ENCODE results near the gene KLHL12.

DNA sequence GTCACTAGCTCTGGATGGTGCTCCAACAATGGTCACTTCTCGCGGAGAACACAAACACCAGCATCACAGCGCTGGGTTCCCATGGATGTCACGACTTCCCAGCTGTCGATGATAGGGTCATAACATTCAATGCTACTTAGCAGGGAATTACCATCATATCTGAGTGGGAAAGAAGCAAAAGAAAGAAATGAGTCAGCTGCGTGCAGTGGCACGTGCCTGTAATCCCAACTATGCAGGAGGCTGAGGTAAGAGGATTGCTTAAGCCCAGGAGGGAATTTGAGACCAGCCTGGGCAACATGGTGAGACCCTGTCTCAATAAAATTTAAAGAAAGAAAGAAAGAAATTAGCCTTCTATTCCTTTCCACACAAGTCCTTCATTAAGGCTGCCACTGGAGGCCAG is 34.5 kb downstream of the KLHL12 start:
- no peak for TF ChIP-seq HMGXB4 (CRISPR knock-in tag; IDR thresholded peaks at IDR 0.05; ENCODE audit: borderline replicate concordance)
- no peak for TF ChIP-seq MYC (IDR thresholded peaks at IDR 0.05; ENCODE audit: borderline replicate concordance, low read length)
- TF ChIP-seq, protein P1, sequence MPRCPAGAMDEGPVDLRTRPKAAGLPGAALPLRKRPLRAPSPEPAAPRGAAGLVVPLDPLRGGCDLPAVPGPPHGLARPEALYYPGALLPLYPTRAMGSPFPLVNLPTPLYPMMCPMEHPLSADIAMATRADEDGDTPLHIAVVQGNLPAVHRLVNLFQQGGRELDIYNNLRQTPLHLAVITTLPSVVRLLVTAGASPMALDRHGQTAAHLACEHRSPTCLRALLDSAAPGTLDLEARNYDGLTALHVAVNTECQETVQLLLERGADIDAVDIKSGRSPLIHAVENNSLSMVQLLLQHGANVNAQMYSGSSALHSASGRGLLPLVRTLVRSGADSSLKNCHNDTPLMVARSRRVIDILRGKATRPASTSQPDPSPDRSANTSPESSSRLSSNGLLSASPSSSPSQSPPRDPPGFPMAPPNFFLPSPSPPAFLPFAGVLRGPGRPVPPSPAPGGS (IDR thresholded peaks at IDR 0.05) = no peak
- TF ChIP-seq CEBPB (IDR thresholded peaks at IDR 0.05) = no peak
- no peak for TF ChIP-seq POLR2A (IDR thresholded peaks at IDR 0.05; ENCODE audit: low read length)
- TF ChIP-seq HOXA7 (CRISPR knock-in tag; IDR thresholded peaks at IDR 0.05) = no peak
- TF ChIP-seq, protein P2, sequence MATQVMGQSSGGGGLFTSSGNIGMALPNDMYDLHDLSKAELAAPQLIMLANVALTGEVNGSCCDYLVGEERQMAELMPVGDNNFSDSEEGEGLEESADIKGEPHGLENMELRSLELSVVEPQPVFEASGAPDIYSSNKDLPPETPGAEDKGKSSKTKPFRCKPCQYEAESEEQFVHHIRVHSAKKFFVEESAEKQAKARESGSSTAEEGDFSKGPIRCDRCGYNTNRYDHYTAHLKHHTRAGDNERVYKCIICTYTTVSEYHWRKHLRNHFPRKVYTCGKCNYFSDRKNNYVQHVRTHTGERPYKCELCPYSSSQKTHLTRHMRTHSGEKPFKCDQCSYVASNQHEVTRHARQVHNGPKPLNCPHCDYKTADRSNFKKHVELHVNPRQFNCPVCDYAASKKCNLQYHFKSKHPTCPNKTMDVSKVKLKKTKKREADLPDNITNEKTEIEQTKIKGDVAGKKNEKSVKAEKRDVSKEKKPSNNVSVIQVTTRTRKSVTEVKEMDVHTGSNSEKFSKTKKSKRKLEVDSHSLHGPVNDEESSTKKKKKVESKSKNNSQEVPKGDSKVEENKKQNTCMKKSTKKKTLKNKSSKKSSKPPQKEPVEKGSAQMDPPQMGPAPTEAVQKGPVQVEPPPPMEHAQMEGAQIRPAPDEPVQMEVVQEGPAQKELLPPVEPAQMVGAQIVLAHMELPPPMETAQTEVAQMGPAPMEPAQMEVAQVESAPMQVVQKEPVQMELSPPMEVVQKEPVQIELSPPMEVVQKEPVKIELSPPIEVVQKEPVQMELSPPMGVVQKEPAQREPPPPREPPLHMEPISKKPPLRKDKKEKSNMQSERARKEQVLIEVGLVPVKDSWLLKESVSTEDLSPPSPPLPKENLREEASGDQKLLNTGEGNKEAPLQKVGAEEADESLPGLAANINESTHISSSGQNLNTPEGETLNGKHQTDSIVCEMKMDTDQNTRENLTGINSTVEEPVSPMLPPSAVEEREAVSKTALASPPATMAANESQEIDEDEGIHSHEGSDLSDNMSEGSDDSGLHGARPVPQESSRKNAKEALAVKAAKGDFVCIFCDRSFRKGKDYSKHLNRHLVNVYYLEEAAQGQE (IDR thresholded peaks at IDR 0.05) = no peak
